ENCODE results near the gene GLT6D1. TPM values are rescaled to one million over a fixed set of nuclear protein-coding genes. Genes with fewer than 3 reads are reported as not detected.

The GLT6D1 gene
- total RNA-seq, 2 experiments from 2014 or later, result not detected

- no peaks in the 10 kb centered on the region for H3K79me2 ChIP-seq (ENCODE audit: insufficient read depth, low read depth, low read length)
- H2AFZ ChIP-seq (ENCODE audit: low read length), result no peak overlapping the region
- no peak for TF ChIP-seq EZH2phosphoT487 (IDR thresholded peaks at IDR 0.05; ENCODE audit: borderline replicate concordance, low read depth, low read length)
- TF ChIP-seq CTCF (conservative IDR thresholded peaks at IDR 0.05; ENCODE audit: low read length), result no peak
- no peak overlapping the region for H3K4me2 ChIP-seq (ENCODE audit: low read length)
- DNase-seq (ENCODE audit: low spot score), result no peak
- ChIA-PET POLR2A (no interaction called here), CTCF (ENCODE audit: unreplicated experiment) (no interaction called here)
- H3K9me2 ChIP-seq (ENCODE audit: insufficient read depth, low read length), result no peaks in the 10 kb centered on the region
- H4K20me1 ChIP-seq (ENCODE audit: insufficient read depth, low read length), result no peaks in the 10 kb centered on the region
- H3K27ac ChIP-seq (ENCODE audit: low read depth, low read length, poor library complexity, severe bottlenecking), result no peak overlapping the region
- BruUV-seq (replicated peaks), result no TSS peak
- no peaks in the 10 kb centered on the region for H3K36me3 ChIP-seq (ENCODE audit: insufficient read depth, low read length)
- no peaks in the 10 kb centered on the region for H3K4me1 ChIP-seq (ENCODE audit: insufficient read depth, low read length, poor library complexity, severe bottlenecking)
- no peaks in the 10 kb centered on the region for H3K9me3 ChIP-seq (ENCODE audit: low read length)
- no peak overlapping the region for H3K4me3 ChIP-seq (ENCODE audit: low read depth, low read length, poor library complexity, severe bottlenecking)
- intact Hi-C loops (cut with micrococcal nuclease; ENCODE audit: unreplicated experiment), result no loop called here
Measured at GRCh38 chr9:135589596-135590485, 49.5 kb downstream of the GLT6D1 start.

GRCh38 chr9:135588886-135589595 is 50.3 kb downstream of the GLT6D1 start:
- Histone ChIP-seq H3K79me2 (ENCODE audit: insufficient read depth, low read depth, low read length) (no peaks in the 10 kb centered on the region), H3K4me3 (ENCODE audit: low read depth, low read length, poor library complexity, severe bottlenecking) (no peak overlapping the region), H3K9me2 (ENCODE audit: insufficient read depth, low read length) (no peaks in the 10 kb centered on the region), H3K4me1 (ENCODE audit: insufficient read depth, low read length, poor library complexity, severe bottlenecking) (no peaks in the 10 kb centered on the region), H3K27ac (ENCODE audit: low read depth, low read length, poor library complexity, severe bottlenecking) (no peak overlapping the region), H2AFZ (ENCODE audit: low read length) (no peak overlapping the region), H4K20me1 (ENCODE audit: insufficient read depth, low read length) (no peaks in the 10 kb centered on the region), H3K4me2 (ENCODE audit: low read length) (no peak overlapping the region), H3K9me3 (ENCODE audit: low read length) (no peaks in the 10 kb centered on the region), H3K36me3 (ENCODE audit: insufficient read depth, low read length) (no peaks in the 10 kb centered on the region)
- ChIA-PET CTCF (ENCODE audit: unreplicated experiment) (no interaction called here), POLR2A (no interaction called here)
- intact Hi-C loops (cut with micrococcal nuclease; ENCODE audit: unreplicated experiment), result no loop called here
- DNase-seq (ENCODE audit: low spot score), result no peak
- TF ChIP-seq EZH2phosphoT487 (IDR thresholded peaks at IDR 0.05; ENCODE audit: borderline replicate concordance, low read depth, low read length) (no peak), CTCF (conservative IDR thresholded peaks at IDR 0.05; ENCODE audit: low read length) (no peak)
- BruUV-seq (replicated peaks), result no TSS peak

GRCh38 chr9:135588371-135588770 is 51.0 kb downstream of the GLT6D1 start:
- Histone ChIP-seq H3K79me2 (ENCODE audit: insufficient read depth, low read depth, low read length) (no peaks in the 10 kb centered on the region), H3K9me2 (ENCODE audit: insufficient read depth, low read length) (no peaks in the 10 kb centered on the region), H3K4me2 (ENCODE audit: low read length) (no peak overlapping the region), H3K36me3 (ENCODE audit: insufficient read depth, low read length) (no peaks in the 10 kb centered on the region), H3K4me1 (ENCODE audit: insufficient read depth, low read length, poor library complexity, severe bottlenecking) (no peaks in the 10 kb centered on the region), H3K27ac (ENCODE audit: low read depth, low read length, poor library complexity, severe bottlenecking) (no peak overlapping the region), H3K9me3 (ENCODE audit: low read length) (no peaks in the 10 kb centered on the region), H2AFZ (ENCODE audit: low read length) (no peak overlapping the region), H3K4me3 (ENCODE audit: low read depth, low read length, poor library complexity, severe bottlenecking) (no peak overlapping the region), H4K20me1 (ENCODE audit: insufficient read depth, low read length) (no peaks in the 10 kb centered on the region)
- CTCF ChIA-PET (ENCODE audit: unreplicated experiment), result no interaction called here
- no TSS peak for BruUV-seq (replicated peaks)
- TF ChIP-seq EZH2phosphoT487 (IDR thresholded peaks at IDR 0.05; ENCODE audit: borderline replicate concordance, low read depth, low read length) (no peak), CTCF (conservative IDR thresholded peaks at IDR 0.05; ENCODE audit: low read length) (no peak)
- POLR2A ChIA-PET, result no interaction called here
- intact Hi-C loops (cut with micrococcal nuclease; ENCODE audit: unreplicated experiment), result no loop called here
- no peak for DNase-seq (ENCODE audit: low spot score)

Measured in OCI-LY7 (cell line).